GM21526 (cell line): ENCODE data around the gene DCDC2.
"Not testable (repeated sequence)": the region's sequence is repeated elsewhere in the genome, so short reads cannot be mapped to it uniquely, and the experiment has no call there.

Experiments
- ATAC-seq: cut with Tn5 transposase; IDR thresholded peaks from one replicate; pipeline ENCODE4 v1.9.1; 2021; ENCODE audit warnings: moderate library complexity; ENCODE audit not compliant: unreplicated experiment, low FRiP score

Gene DCDC2

GRCh38 chr6:24157886-24158285 is 200.0 kb downstream of the DCDC2 start:
- no peak for ATAC-seq

GRCh38 chr6:24154121-24154520 is 203.7 kb downstream of the DCDC2 start:
- no peak for ATAC-seq

- no peak for ATAC-seq
These were observed 205.8 kb downstream of the DCDC2 start for GRCh38 chr6:24152014-24152413.

GRCh38 chr6:24149836-24150235 is 208.0 kb downstream of the DCDC2 start:
- no peak for ATAC-seq

- ATAC-seq: no peak
These were observed 208.6 kb downstream of the DCDC2 start for GRCh38 chr6:24149296-24149695.

- ATAC-seq: no peak
These were observed 209.2 kb downstream of the DCDC2 start for GRCh38 chr6:24148684-24149083.

GRCh38 chr6:24148154-24148570 is 209.7 kb downstream of the DCDC2 start:
- no peak for ATAC-seq

- ATAC-seq: no peak
These were observed 210.2 kb downstream of the DCDC2 start for GRCh38 chr6:24147511-24148153.

GRCh38 chr6:24146871-24147270 is 211.0 kb downstream of the DCDC2 start:
- ATAC-seq: no peak

- ATAC-seq: no peak
These were observed 212.1 kb downstream of the DCDC2 start for GRCh38 chr6:24145690-24146131.

- not testable (repeated sequence) for ATAC-seq
These were observed 215.1 kb downstream of the DCDC2 start for GRCh38 chr6:24142733-24143132.

GRCh38 chr6:24140591-24140990 is 217.3 kb downstream of the DCDC2 start:
- ATAC-seq: no peak

GRCh38 chr6:24139639-24140038 is 218.2 kb downstream of the DCDC2 start:
- no peak for ATAC-seq

GRCh38 chr6:24139080-24139479 is 218.8 kb downstream of the DCDC2 start:
- ATAC-seq: no peak

- ATAC-seq: no peak
These were observed 226.1 kb downstream of the DCDC2 start for GRCh38 chr6:24131751-24132150.

GRCh38 chr6:24127316-24127715 is 230.5 kb downstream of the DCDC2 start:
- no peak for ATAC-seq

GRCh38 chr6:24126586-24127192 is 231.2 kb downstream of the DCDC2 start:
- ATAC-seq: no peak

GRCh38 chr6:24125980-24126379 is 231.9 kb downstream of the DCDC2 start, which contains the start of gene NRSN1:
Gene NRSN1 (plus strand): TSS chr6:24126215. CDS start chr6:24134328, 8,113 bp downstream.
- no peak for ATAC-seq

- ATAC-seq: no peak
These were observed 235.7 kb downstream of the DCDC2 start for GRCh38 chr6:24122139-24122538.
